Glutamatergic neuron (in vitro differentiated cells): ENCODE results near the gene EEF2. TPM values are rescaled to one million over a fixed set of nuclear protein-coding genes. Genes with fewer than 3 reads are reported as not detected.
A peak's percentile ranks its signal among the peaks of the same experiment; 100 is the strongest.

Source experiments
- DNase-seq: peaks from one replicate; pipeline ENCODE4 v3.0.0; 2022
- H3K27ac Mint-ChIP-seq: one replicate; pipeline ENCODE4 v1.8.0; 2020; ENCODE audit warnings: mild to moderate bottlenecking, mixed read lengths, inconsistent platforms; ENCODE audit not compliant: unreplicated experiment
- H3K27me3 Mint-ChIP-seq: one replicate; pipeline ENCODE4 v1.8.0; 2020; ENCODE audit warnings: mild to moderate bottlenecking, moderate library complexity, mixed read lengths, inconsistent platforms; ENCODE audit not compliant: unreplicated experiment
- H3K36me3 Mint-ChIP-seq: one replicate; pipeline ENCODE4 v1.8.0; 2020; ENCODE audit warnings: mild to moderate bottlenecking, mixed read lengths, inconsistent platforms; ENCODE audit not compliant: unreplicated experiment
- H3K4me1 Mint-ChIP-seq: one replicate; pipeline ENCODE4 v1.8.0; 2020; ENCODE audit warnings: mild to moderate bottlenecking, low read depth, mixed read lengths, inconsistent platforms; ENCODE audit not compliant: unreplicated experiment
- H3K4me3 Mint-ChIP-seq: one replicate; pipeline ENCODE4 v1.8.0; 2020; ENCODE audit warnings: mild to moderate bottlenecking, mixed read lengths, inconsistent platforms; ENCODE audit not compliant: unreplicated experiment
- H3K9me3 Mint-ChIP-seq: one replicate; pipeline ENCODE4 v1.8.0; 2020; ENCODE audit warnings: mild to moderate bottlenecking, moderate library complexity, mixed read lengths, inconsistent platforms; ENCODE audit not compliant: unreplicated experiment
- CTCF ChIP-seq: fragments of 200-600 bp; sonication (generic); IDR thresholded peaks from one replicate; pipeline ENCODE4 v1.5.0; 2021; ENCODE audit not compliant: partially characterized antibody, unreplicated experiment
- long read RNA-seq: library from polyadenylated mRNA; unstranded; transcript quantifications from one replicate; pipeline ENCODE4 v2.0.0, GENCODE V29; 2020; ENCODE audit not compliant: unreplicated experiment
- total RNA-seq: library from RNA; stranded (reverse); fragmentation: NEBNext Ultra II Directional; extraction: Animal tissue kit (Norgen Biotek cat#: 25700); gene quantifications from one replicate; pipeline ENCODE4 v1.2.1, GENCODE V29; 2021; ENCODE audit not compliant: unreplicated experiment

The EEF2 gene
- 2,255 TPM for total RNA-seq
- long read RNA-seq, transcript EEF2-201 (15 exons, 3,164 nt), result major isoform, 69 of 92 reads
- long read RNA-seq, partial matches to known transcripts, result 21 of 92 reads
- long read RNA-seq, other reads (novel, unspliced or antisense), result 2 of 92 reads

DNA sequence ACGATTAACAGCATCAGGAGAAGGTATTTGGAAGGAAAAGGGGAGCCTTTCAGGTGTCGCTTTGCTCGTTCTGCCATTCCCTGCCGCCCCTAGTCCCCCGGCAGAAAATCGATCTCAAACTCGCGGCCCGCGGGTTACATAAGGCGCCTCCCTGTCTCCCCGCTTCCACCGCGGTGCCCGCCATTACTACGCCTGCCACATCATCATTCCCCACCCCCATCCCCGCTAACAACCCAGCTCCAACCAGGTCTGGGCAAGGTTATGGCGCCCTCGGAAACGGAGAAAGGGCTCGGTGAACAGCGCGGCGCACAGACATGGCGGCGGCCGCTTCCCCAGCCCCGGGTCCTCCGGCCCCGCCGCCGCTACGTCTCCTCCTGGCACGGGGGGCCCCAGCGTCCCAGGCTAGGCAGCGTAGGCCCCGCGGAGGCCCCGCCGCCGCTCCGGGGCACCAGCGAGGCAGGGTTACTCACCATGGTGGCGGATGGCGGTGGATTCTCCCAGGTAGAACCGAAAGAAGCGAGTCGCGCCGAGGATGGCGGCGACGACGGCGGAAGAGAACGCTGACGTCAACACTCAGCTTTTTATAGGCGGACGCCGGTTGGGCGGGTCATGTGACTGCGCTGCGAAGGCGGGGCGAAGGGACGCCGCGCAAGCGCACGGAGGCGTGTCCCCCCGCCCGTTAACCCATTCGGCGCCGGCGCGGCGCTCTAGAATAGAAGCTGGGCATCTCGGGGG lies at the start of gene EEF2:
Gene EEF2, minus strand, starts transcription at position 556 of the 735 bp plus-strand sequence. Its CDS starts 83 bp downstream, at position 473.
- peak; percentile 92 for DNase-seq
- H3K9me3 Mint-ChIP-seq, result peaks cover 18% of the 10 kb centered on the region
- no peaks in the 10 kb centered on the region for H3K36me3 Mint-ChIP-seq
- peak within 1 kb of the TSS; percentile 93 for H3K27ac Mint-ChIP-seq
- H3K4me3 Mint-ChIP-seq, result peak within 1 kb of the TSS; percentile 98
- H3K27me3 Mint-ChIP-seq, result peaks cover 6% of the 10 kb centered on the region
- H3K4me1 Mint-ChIP-seq, result peaks cover 18% of the 10 kb centered on the region
- TF ChIP-seq CTCF, result no peak

GRCh38 chr19:4034048-4035017 lies 49.1 kb upstream of the EEF2 start:
- peaks cover 4% of the 10 kb centered on the region for H3K4me1 Mint-ChIP-seq
- no peak for DNase-seq
- peaks cover 9% of the 10 kb centered on the region for H3K9me3 Mint-ChIP-seq
- no peak for TF ChIP-seq CTCF
- no peaks in the 10 kb centered on the region for H3K36me3 Mint-ChIP-seq
- H3K27ac Mint-ChIP-seq, result no peak overlapping the region
- peaks cover 12% of the 10 kb centered on the region for H3K27me3 Mint-ChIP-seq
- H3K4me3 Mint-ChIP-seq, result no peak overlapping the region

DNA sequence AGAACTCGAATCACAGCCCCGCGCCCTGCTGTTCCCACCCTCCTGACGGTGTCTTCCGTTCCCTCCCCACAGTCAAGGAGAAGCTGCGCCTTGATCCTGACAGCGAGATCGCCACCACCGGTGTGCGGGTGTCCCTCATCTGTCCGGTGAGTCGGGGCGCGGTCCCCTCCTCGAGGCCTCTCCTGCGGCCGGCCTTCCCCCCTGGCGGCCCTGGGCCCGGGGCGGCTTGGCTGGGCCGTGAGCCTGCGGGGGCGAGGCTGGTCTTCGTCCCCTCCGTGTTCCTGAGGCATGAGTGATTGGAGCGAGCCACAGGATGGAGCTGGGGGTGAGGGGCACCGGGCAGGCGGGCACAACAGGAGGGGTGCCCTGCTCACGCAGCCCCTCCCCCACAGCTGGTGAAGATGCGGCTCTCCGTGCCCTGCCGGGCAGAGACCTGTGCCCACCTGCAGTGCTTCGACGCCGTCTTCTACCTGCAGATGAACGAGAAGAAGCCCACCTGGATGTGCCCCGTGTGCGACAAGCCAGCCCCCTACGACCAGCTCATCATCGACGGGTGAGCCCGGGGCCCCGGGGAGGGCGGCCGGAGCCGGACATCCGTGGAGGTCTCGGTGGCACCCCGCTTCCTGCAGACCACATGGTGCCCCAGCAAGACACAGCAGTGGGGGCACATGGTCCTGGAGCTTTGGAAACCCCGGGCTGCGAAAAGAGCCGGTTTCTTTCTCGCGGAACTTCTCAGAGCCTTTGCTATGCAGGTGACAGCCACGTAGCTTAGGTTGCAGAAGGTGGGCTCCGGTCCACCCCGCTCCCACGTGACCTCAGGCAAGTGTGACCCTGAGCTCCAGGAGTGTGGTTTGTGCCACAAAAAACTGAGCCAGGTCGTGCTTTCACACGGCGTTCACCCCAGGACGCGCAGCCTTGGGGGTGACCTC lies 48.0 kb upstream of the EEF2 start:
- peaks cover 2% of the 10 kb centered on the region for H3K4me1 Mint-ChIP-seq
- H3K9me3 Mint-ChIP-seq, result peaks cover 4% of the 10 kb centered on the region
- no peaks in the 10 kb centered on the region for H3K36me3 Mint-ChIP-seq
- no peak for TF ChIP-seq CTCF
- no peak for DNase-seq
- no peak overlapping the region for H3K4me3 Mint-ChIP-seq
- H3K27ac Mint-ChIP-seq, result no peak overlapping the region
- H3K27me3 Mint-ChIP-seq, result peaks cover 7% of the 10 kb centered on the region

- Mint-ChIP-seq H3K9me3 (peaks cover 2% of the 10 kb centered on the region), H3K27ac (no peak overlapping the region), H3K4me3 (no peak overlapping the region), H3K27me3 (peaks cover 5% of the 10 kb centered on the region), H3K36me3 (no peaks in the 10 kb centered on the region), H3K4me1 (no peaks in the 10 kb centered on the region)
- no peak for DNase-seq
- TF ChIP-seq CTCF, result no peak
These were observed 47.2 kb upstream of the EEF2 start for GRCh38 chr19:4032436-4032835.
